HEK293T (cell line): Measurements from ENCODE around the gene NCEH1.
A peak's percentile ranks its signal among the peaks of the same experiment; 100 is the strongest.
"Not testable (repeated sequence)": the region's sequence is repeated elsewhere in the genome, so short reads cannot be mapped to it uniquely, and the experiment has no call there.

Source experiments
- CTCF ChIA-PET: fragments of 350-600 bp; formaldehyde crosslinking; extraction: SDS; loops from one replicate; lab custom pipeline; 2021; ENCODE audit warnings: antibody characterized with exemption, inconsistent platforms; lab: Yijun Ruan, JAX
- POLR2A ChIA-PET: fragments of 350-600 bp; formaldehyde crosslinking; extraction: SDS; loops from one replicate; lab custom pipeline; 2020; ENCODE audit warnings: antibody characterized with exemption, inconsistent platforms; lab: Yijun Ruan, JAX
- DNase-seq: peaks from one replicate; pipeline ENCODE4 v3.0.0; 2012; ENCODE audit warnings: mixed read lengths; ENCODE audit errors: extremely low spot score
- ARNT ChIP-seq: fragments of 450-650 bp; IDR thresholded peaks from 2 replicates; pipeline ENCODE4 v1.6.1; 2017; ENCODE audit warnings: mild to moderate bottlenecking
- BHLHE40 ChIP-seq: fragments of 450-650 bp; IDR thresholded peaks from 2 replicates; pipeline ENCODE4 v1.6.1; 2016; ENCODE audit warnings: mild to moderate bottlenecking, moderate library complexity, borderline replicate concordance
- CTBP1 ChIP-seq: fragments of 450-650 bp; IDR thresholded peaks from 2 replicates; pipeline ENCODE4 v1.6.1; 2016; ENCODE audit warnings: borderline replicate concordance
- ELF4 ChIP-seq: fragments of 450-650 bp; IDR thresholded peaks from 2 replicates; pipeline ENCODE4 v1.6.1; 2017; ENCODE audit warnings: antibody characterized with exemption
- FOXA1 ChIP-seq: fragments of 450-650 bp; IDR thresholded peaks from 2 replicates; pipeline ENCODE4 v1.6.1; 2016; ENCODE audit warnings: mild to moderate bottlenecking
- FOXK2 ChIP-seq: fragments of 450-650 bp; IDR thresholded peaks from 2 replicates; pipeline ENCODE4 v1.6.1; 2016; ENCODE audit warnings: mild to moderate bottlenecking
- FOXM1 ChIP-seq: fragments of 450-650 bp; IDR thresholded peaks from 2 replicates; pipeline ENCODE4 v1.6.1; 2017; ENCODE audit warnings: mild to moderate bottlenecking, borderline replicate concordance
- HDGF ChIP-seq: fragments of 450-650 bp; IDR thresholded peaks from 2 replicates; pipeline ENCODE4 v1.6.1; 2017; ENCODE audit warnings: antibody characterized with exemption, borderline replicate concordance
- L3MBTL2 ChIP-seq: fragments of 450-650 bp; conservative IDR thresholded peaks from 2 replicates; pipeline ENCODE4 v1.6.1; 2016; ENCODE audit warnings: mild to moderate bottlenecking
- LEF1 ChIP-seq: fragments of 450-650 bp; IDR thresholded peaks from 2 replicates; pipeline ENCODE4 v1.6.1; 2017; ENCODE audit warnings: mild to moderate bottlenecking, borderline replicate concordance
- NFRKB ChIP-seq: fragments of 450-650 bp; IDR thresholded peaks from 2 replicates; pipeline ENCODE4 v1.6.1; 2016; ENCODE audit warnings: mild to moderate bottlenecking, moderate library complexity
- PKNOX1 ChIP-seq: fragments of 450-650 bp; IDR thresholded peaks from 2 replicates; pipeline ENCODE4 v1.6.1; 2016
- SP1 ChIP-seq: fragments of 450-650 bp; IDR thresholded peaks from 2 replicates; pipeline ENCODE4 v1.6.1; 2017
- SUZ12 ChIP-seq: fragments of 450-650 bp; IDR thresholded peaks from 2 replicates; pipeline ENCODE4 v1.6.1; 2016; ENCODE audit warnings: mild to moderate bottlenecking
- TARDBP ChIP-seq: fragments of 450-650 bp; IDR thresholded peaks from 2 replicates; pipeline ENCODE4 v1.6.1; 2016
- ZNF384 ChIP-seq: fragments of 450-650 bp; IDR thresholded peaks from 2 replicates; pipeline ENCODE4 v1.6.1; 2016

The NCEH1 gene

GRCh38 chr3:172735014-172735413, 24.1 kb upstream of the NCEH1 start:
- CTCF ChIA-PET, result no interaction called here
- POLR2A ChIA-PET, result no interaction called here

GRCh38 chr3:172726380-172726779, 15.5 kb upstream of the NCEH1 start:
- ChIA-PET CTCF (interaction anchor here (0.6 kb wide), 1 partner anchor 23 kb away, joined by 3 read pairs; no protein-coding TSS in a partner anchor), POLR2A (no interaction called here)

More at GRCh38 chr3:172735014-172735413, 24.1 kb upstream of the NCEH1 start:
- no peak for TF ChIP-seq ELF4
- no peak for TF ChIP-seq NFRKB
- TF ChIP-seq FOXA1, result no peak
- TF ChIP-seq FOXM1, result no peak
- no peak for TF ChIP-seq CTBP1
- TF ChIP-seq PKNOX1, result no peak
- no peak for TF ChIP-seq SP1
- no peak for TF ChIP-seq ARNT
- TF ChIP-seq BHLHE40, result no peak
- TF ChIP-seq HDGF, result no peak
- TF ChIP-seq SUZ12, result no peak
- no peak for TF ChIP-seq LEF1
- no peak for TF ChIP-seq FOXK2
- no peak for TF ChIP-seq ZNF384
- TF ChIP-seq TARDBP, result no peak
- TF ChIP-seq L3MBTL2, result no peak
- DNase-seq, result no peak

GRCh38 chr3:172722536-172723040, 11.7 kb upstream of the NCEH1 start:
- CTCF ChIA-PET, POLR2A ChIA-PET, DNase-seq: not testable (repeated sequence)

More at GRCh38 chr3:172726380-172726779, 15.5 kb upstream of the NCEH1 start:
- DNase-seq, result no peak
- TF ChIP-seq ELF4 (no peak), SP1 (no peak), NFRKB (no peak), BHLHE40 (no peak), LEF1 (no peak), FOXA1 (no peak), CTBP1 (no peak), TARDBP (no peak)

GRCh38 chr3:172717493-172718088, 6.7 kb upstream of the NCEH1 start:
- DNase-seq, result peak; percentile 25
- CTCF ChIA-PET, result no interaction called here
- TF ChIP-seq L3MBTL2 (no peak), LEF1 (no peak), ZNF384 (no peak), FOXK2 (no peak), HDGF (no peak), BHLHE40 (no peak), SUZ12 (no peak), PKNOX1 (no peak), ELF4 (no peak)
- POLR2A ChIA-PET, result no interaction called here

DNA sequence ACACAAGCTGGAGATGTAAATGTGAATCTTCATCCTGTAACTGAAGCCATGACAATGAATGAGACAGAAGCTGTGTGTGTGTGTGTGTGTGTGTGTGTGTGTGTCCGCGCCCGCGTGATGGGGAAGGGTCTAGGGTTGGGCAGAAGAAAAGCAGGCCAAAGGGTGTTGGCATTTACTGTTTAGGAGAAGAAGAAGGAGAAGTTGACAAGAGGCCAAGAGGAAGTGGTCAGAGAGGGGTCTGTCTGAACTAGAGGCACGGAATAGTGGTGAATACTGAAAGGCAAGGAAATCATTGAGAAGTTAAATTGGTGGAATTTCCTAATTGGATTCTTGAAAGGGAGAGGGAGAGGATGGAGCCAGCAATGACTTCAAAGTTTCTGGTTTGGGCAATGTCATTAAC, 5.6 kb upstream of the NCEH1 start:
- DNase-seq, result no peak
- no peak for TF ChIP-seq NFRKB
- TF ChIP-seq L3MBTL2, result no peak
- no peak for TF ChIP-seq PKNOX1
- no peak for TF ChIP-seq ARNT
- TF ChIP-seq LEF1, result no peak
- no peak for TF ChIP-seq FOXA1
- TF ChIP-seq BHLHE40, result no peak
- TF ChIP-seq TARDBP, result no peak
- CTCF ChIA-PET, result no interaction called here
- POLR2A ChIA-PET, result no interaction called here

DNA sequence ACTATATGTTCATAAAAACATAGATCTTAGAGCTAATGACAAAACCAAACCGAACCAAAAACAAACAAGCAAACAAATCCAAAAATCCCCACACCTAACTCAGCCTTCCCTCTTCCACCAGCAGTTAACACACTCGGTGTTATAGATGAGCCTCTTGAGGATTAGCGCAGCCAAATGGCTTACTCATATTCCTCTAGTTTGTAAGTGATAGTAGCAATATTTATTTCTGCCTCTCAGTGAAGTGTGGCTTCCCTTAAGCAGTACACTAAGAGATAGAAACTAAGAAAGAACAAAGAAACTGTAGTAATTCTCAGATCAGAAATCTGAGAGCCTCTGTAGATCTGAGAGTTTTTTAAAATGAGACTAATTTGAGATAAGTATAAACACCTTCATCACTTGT, 2.4 kb upstream of the NCEH1 start:
- ChIA-PET CTCF (interaction anchor here (0.7 kb wide), 1 partner anchor 1457 kb away, joined by 4 read pairs; no protein-coding TSS in a partner anchor), POLR2A (no interaction called here)
- no peak for DNase-seq
- TF ChIP-seq BHLHE40 (no peak), CTBP1 (no peak), FOXM1 (no peak), FOXA1 (no peak), LEF1 (no peak), SUZ12 (no peak), ARNT (no peak), HDGF (no peak), L3MBTL2 (no peak), NFRKB (no peak), PKNOX1 (no peak), TARDBP (no peak), ELF4 (no peak), FOXK2 (no peak), SP1 (no peak), ZNF384 (no peak)
